NCI-H345 treated with DMSO at 0.1 percent for 48 hours (cell line): ENCODE measurements around the gene ACSBG1.

ENCODE experiments used
- DNase-seq: peaks from one replicate; lab custom pipeline; 2025; ENCODE audit not compliant: unreplicated experiment; lab: John Stamatoyannopoulos, UW

ACSBG1 gene

GRCh38 chr15:78234515-78235040, at the start of gene ACSBG1:
TSS of gene ACSBG1 (minus strand) at chr15:78234565. CDS start at chr15:78234501, 64 bp downstream.
- DNase-seq, result no peak

- no peak for DNase-seq
Observed at GRCh38 chr15:78282324-78282723, 48.0 kb upstream of the ACSBG1 start.

- DNase-seq, result no peak
Observed at GRCh38 chr15:78280319-78281072, 46.1 kb upstream of the ACSBG1 start.

DNA sequence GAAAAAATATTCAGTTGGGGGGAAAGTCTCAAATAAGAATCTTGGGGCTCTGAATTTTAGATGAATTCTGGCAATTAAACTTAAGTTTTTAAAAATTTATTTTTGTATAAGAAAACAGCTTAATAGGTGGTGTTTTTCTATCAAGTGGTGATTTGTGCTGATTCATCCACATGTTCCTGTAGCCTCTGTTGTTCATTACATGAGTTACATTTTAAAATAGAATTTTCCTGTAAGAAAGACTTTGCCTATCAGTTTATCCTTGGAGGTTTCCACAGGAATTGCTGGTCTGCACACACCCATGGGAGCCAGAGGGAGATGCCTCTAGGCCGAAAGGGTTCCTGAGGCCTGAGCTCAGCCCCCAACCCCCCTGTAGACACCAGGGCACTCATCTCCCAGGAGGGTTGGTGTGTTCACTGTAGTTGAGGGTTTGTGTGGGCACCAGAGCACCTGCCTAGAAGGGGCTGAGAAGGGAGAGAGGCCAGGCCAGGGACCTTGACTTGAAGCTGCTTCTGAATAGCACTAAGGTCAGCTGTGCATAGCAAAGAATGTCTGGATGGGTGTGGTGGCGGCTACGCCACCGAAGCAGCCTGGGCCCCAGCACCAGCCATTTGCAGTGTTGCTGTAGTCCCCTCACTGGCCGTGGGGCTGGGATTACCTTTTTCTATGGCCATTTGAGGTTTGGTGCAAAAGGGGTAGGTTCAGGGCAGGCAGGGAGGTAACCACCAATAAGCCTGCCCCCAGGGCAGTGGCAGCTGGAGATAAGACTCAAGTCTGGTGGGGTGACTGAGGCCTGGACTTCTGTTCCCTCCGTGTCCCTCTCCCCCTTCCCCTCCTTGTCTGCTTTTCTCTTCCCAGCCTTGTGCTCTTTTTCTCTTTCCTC, 41.9 kb upstream of the ACSBG1 start:
- no peak for DNase-seq

DNA sequence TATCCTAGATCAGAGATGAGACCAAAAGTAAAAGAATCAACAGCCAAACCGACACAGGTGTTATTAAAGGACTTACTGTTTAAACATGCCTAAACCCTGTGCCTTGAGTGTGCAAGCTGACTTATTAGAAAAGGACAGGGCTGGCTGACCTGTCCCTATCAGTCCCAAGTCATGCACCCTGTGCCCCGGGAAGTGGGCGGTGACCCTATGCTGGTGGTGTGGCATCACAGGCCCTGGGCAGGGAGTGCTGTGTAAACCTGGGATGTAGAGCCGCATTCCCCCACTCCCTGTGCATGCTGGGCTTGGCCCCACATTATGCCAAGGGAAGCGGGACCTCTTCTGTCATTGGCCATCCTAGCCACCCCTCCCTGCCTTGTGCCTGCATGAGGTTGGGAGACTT, 40.6 kb upstream of the ACSBG1 start:
- no peak for DNase-seq

- no peak for DNase-seq
Observed at GRCh38 chr15:78272776-78273175, 38.4 kb upstream of the ACSBG1 start.

- DNase-seq, result no peak
Observed at GRCh38 chr15:78272316-78272715, 38.0 kb upstream of the ACSBG1 start.

DNA sequence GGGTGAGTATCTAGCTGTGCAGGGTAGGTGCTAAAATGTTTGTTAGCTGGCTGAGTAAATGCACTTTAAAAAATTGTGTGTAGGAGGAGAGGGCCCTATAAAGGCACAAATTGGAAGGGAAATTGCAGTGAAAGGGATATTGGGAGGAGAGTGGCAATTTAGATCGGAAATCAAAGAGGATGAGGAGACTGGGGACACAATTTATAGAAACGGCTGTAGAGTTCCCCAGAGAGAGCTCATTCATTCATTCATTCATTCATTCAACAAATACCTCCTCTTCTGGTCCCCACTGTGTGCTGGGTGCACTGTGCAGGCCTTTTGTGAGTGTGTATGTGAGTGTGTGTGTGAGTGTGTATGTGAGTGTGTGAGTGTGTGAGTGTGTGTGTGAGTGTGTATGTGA, 32.4 kb upstream of the ACSBG1 start:
- no peak for DNase-seq

DNA sequence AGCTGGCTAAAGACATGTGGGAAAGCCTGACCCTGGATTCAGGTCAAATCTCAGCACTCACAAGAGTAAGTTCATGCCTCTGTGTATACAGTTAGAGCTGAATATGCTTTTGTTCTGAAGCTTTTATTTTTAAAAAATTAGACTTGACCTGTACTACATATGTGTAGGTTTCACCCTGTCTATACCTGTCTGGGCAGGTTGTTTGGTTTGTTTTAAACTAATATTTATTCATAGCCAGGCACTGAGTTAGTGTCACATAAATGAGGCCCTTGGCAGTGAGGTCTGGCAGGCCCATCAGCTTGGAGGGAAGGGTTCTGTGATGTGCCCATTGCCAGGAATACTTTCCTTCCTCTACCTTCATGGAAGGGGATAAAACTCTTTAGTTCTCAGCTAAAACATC, 31.9 kb upstream of the ACSBG1 start:
- no peak for DNase-seq

DNA sequence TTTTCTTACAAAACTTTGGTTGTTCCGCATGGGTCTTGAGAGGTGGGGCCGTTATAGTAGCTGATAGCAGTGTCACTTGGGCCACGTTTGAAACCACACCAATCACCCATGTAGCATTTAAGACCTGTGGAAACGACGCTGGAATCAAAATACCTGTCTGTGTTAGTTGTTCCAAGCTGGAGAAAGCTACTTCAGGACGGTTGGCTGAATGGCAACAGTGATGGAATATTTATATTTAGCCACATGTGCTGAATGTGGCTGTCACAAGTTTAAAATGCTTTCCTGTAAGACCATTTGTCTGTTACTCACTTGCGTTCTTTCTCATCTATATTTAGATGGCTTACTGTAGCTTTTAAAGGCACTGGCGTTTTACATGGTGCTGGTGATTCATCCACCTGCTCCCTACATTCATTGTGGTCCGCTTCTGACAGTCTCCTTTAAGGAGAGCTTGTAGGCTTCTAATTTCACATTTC, 31.4 kb upstream of the ACSBG1 start:
- DNase-seq, result no peak

- DNase-seq, result no peak
Observed at GRCh38 chr15:78265137-78265460, 30.7 kb upstream of the ACSBG1 start.

DNA sequence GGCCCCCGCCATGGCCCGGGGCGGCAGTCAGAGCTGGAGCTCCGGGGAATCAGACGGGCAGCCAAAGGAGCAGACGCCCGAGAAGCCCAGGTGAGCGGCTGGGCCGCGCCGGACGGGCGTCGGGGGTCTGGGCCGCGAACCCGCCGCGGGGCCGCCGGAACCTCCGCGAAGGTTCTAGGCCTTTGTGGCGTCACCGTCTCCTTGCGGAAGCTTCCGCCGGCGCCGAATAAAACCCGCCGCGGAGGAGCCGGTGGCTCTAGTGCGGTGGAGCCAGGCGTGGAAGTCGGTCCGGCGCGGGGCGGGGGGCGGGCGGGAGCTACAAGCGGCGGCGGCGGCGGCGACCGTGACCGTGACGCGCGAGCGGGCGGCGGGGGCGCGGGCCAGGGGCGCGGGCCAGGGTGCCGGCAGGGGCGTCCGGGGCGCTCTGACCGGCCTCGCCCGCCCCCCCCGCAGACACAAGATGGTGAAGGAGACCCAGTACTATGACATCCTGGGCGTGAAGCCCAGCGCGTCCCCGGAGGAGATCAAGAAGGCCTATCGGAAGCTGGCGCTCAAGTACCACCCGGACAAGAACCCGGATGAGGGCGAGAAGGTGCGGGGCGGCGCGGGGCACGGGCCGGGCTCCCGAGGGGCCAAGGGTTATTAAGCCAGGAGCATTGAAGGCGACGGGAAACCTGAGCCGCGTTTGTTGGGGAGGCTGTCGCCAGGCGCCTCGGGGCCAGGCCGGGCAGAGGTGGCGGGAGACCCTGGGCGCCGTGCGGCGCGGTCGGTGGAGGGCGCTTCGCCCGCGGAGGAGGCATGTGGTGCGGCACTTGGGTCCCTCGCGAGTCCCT, 30.2 kb upstream of the ACSBG1 start, which contains the start of gene DNAJA4:
Gene DNAJA4 (plus strand): TSS at position 259 of the 833 bp plus-strand sequence. CDS start 202 bp downstream, at position 461.
- DNase-seq, result no peak

- no peak for DNase-seq
Observed at GRCh38 chr15:78263907-78264303, 29.5 kb upstream of the ACSBG1 start.

DNA sequence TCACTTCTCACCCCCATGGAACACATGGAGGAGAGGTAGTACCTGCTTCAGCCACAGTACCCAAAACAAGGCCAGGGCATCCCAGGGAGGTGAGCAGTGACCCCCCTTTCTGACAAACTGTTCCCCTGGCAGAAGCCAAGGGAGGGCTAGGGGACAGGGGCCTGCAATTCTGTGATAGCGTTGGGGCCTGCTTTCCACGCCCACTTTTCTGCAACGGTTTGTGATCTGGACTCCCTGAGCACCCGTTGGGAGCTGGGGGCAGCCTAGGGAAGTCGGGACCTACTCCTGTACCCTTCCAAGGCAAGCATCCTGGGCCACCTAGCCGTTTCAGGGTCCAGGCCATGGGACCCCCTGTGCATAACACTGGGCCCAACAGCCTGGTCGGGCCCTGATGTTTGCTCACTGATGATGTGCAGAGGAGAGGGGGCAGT, 29.0 kb upstream of the ACSBG1 start:
- DNase-seq, result no peak

- DNase-seq, result no peak
Observed at GRCh38 chr15:78261062-78261461, 26.7 kb upstream of the ACSBG1 start.

DNA sequence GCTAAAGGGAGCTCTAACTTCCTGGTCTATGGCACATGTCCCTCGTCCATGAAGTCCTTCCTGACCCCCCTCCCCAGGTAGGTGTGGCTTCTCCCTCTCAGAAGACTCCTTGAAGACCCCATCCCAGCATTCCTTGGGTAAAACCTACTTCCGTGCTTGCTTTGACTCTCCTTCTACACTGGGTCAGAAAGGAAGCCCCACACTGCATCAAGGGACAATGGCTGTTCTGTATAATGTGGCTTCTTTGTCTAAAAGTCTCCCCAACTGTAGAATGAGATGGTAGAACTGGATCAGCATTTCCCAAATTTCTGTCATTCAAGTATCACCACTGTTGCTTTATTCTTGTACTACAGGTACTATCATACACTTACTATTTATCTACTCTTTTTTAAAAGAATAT, 26.1 kb upstream of the ACSBG1 start:
- DNase-seq, result no peak

GRCh38 chr15:78259232-78259631, 24.9 kb upstream of the ACSBG1 start:
- no peak for DNase-seq

GRCh38 chr15:78257681-78258080, 23.3 kb upstream of the ACSBG1 start:
- DNase-seq, result no peak

- no peak for DNase-seq
Observed at GRCh38 chr15:78256044-78256437, 21.7 kb upstream of the ACSBG1 start.

GRCh38 chr15:78255421-78256043, 21.2 kb upstream of the ACSBG1 start:
- no peak for DNase-seq
